Liver (tissue), 9 donors: Measurements from ENCODE around the gene KIF9. TPM values are rescaled to one million over a fixed set of nuclear protein-coding genes. Genes with fewer than 3 reads are reported as not detected.

ENCODE experiments used
- DNase-seq: peaks from one replicate; pipeline ENCODE4 v3.0.0-alpha.2; 2017; ENCODE audit warnings: low spot score
- H3K27ac ChIP-seq, 2 donors: one replicate each; pipeline ENCODE4 v1.7.0; 2013; ENCODE audit warnings: inconsistent platforms in 2 of 2, low read length in 2 of 2, control low read depth in 1 of 2, low read depth in 1 of 2, mild to moderate bottlenecking in 1 of 2
- H3K27me3 ChIP-seq, 4 donors: one replicate each; pipeline versions ENCODE4 v1.6.1 to v1.7.0; 2013; ENCODE audit warnings: low read length in 3 of 4, inconsistent platforms in 1 of 4, mild to moderate bottlenecking in 1 of 4, moderate library complexity in 1 of 4; ENCODE audit not compliant: control insufficient read depth in 4 of 4, insufficient read depth in 4 of 4
- H3K36me3 ChIP-seq, 4 donors: one replicate each; pipeline versions ENCODE4 v1.6.1 to v1.7.0; 2013; ENCODE audit warnings: low read length in 3 of 4, mild to moderate bottlenecking in 3 of 4, low read depth in 1 of 4, moderate library complexity in 1 of 4; ENCODE audit not compliant: control insufficient read depth in 4 of 4, insufficient read depth in 3 of 4
- H3K4me1 ChIP-seq, 4 donors: one replicate each; pipeline versions ENCODE4 v1.6.1 to v1.7.0; 2013; ENCODE audit warnings: low read length in 3 of 4, mild to moderate bottlenecking in 3 of 4, moderate library complexity in 1 of 4; ENCODE audit not compliant: control insufficient read depth in 4 of 4, insufficient read depth in 4 of 4
- H3K4me3 ChIP-seq, 3 donors: one replicate each; pipeline versions ENCODE4 v1.6.1 to v1.7.0; 2013; ENCODE audit warnings: low read length in 3 of 3, control low read depth in 1 of 3, low read depth in 1 of 3, mild to moderate bottlenecking in 1 of 3
- H3K9ac ChIP-seq, 2 donors: one replicate each; pipeline ENCODE4 v1.7.0; 2013; ENCODE audit warnings: low read length in 2 of 2, mild to moderate bottlenecking in 2 of 2, moderate library complexity in 2 of 2, control low read depth in 1 of 2, low read depth in 1 of 2
- H3K9me3 ChIP-seq, 4 donors: one replicate each; pipeline versions ENCODE4 v1.6.1 to v1.7.0; 2013; ENCODE audit warnings: low read length in 3 of 4; ENCODE audit not compliant: control insufficient read depth in 4 of 4
- EGR1 ChIP-seq, 2 donors: IDR thresholded peaks; 2 replicates each; pipeline ENCODE4 v1.6.1; 2016 to 2018; ENCODE audit warnings: antibody characterized with exemption in 2 of 2, low read depth in 2 of 2
- FOXA1 ChIP-seq: IDR thresholded peaks from 2 replicates; pipeline ENCODE4 v1.6.1; 2016; ENCODE audit warnings: antibody characterized with exemption
- GABPA ChIP-seq, 2 donors: IDR thresholded peaks in 1 of 2; conservative IDR thresholded peaks in 1 of 2; 2 replicates each; pipeline ENCODE4 v1.6.1; 2016; ENCODE audit warnings: antibody characterized with exemption in 2 of 2, mild to moderate bottlenecking in 1 of 2, moderate library complexity in 1 of 2
- HNF4A ChIP-seq, 2 donors: conservative IDR thresholded peaks; 2 replicates each; pipeline ENCODE4 v1.6.1; 2016; ENCODE audit warnings: antibody characterized with exemption in 2 of 2, mild to moderate bottlenecking in 2 of 2
- HNF4G ChIP-seq: IDR thresholded peaks from 2 replicates; pipeline ENCODE4 v1.6.1; 2016; ENCODE audit warnings: antibody characterized with exemption
- NR2F2 ChIP-seq: IDR thresholded peaks from 2 replicates; pipeline ENCODE4 v1.6.1; 2016; ENCODE audit warnings: antibody characterized with exemption
- RAD21 ChIP-seq, 2 donors: IDR thresholded peaks; 2 replicates each; pipeline ENCODE4 v1.6.1; 2016; ENCODE audit warnings: antibody characterized with exemption in 2 of 2, mild to moderate bottlenecking in 2 of 2
- REST ChIP-seq: IDR thresholded peaks from 2 replicates; pipeline ENCODE4 v1.6.1; 2016; ENCODE audit warnings: antibody characterized with exemption, mild to moderate bottlenecking
- RXRA ChIP-seq, 2 donors: IDR thresholded peaks; 2 replicates each; pipeline ENCODE4 v1.6.1; 2017 to 2018; ENCODE audit warnings: antibody characterized with exemption in 2 of 2, mild to moderate bottlenecking in 1 of 2
- YY1 ChIP-seq: IDR thresholded peaks from 2 replicates; pipeline ENCODE4 v1.6.1; 2016; ENCODE audit warnings: antibody characterized with exemption, mild to moderate bottlenecking
- ZBTB33 ChIP-seq: IDR thresholded peaks from 2 replicates; pipeline ENCODE4 v1.6.1; 2016; ENCODE audit warnings: antibody characterized with exemption
- WGBS: extraction: QIAGEN DNeasy Blood & Tissue Kit; methylation state at CpG from one replicate; pipeline ENCODE4 v1.1.7; 2013; 5-methylcytosine and 5-hydroxymethylcytosine counted together
- polyA plus RNA-seq, 2 donors: library from polyadenylated mRNA; stranded (reverse) in 1 of 2; unstranded in 1 of 2; fragments of 200-250 nt in 1 of 2; fragments of >200 nt in 1 of 2; fragmentation: Nextera tagmentation in 1 of 2; extraction: Ambion mirVana in 1 of 2; gene quantifications; one replicate each; pipeline versions ENCODE4 v1.2.1 to v1.2.3, GENCODE V29; 2013 to 2015
- total RNA-seq, 2 donors: library from RNA; depleted of rRNA; stranded (reverse); fragments of >200 nt; gene quantifications; one replicate each; pipeline ENCODE4 v1.2.3, GENCODE V29; 2014
- donor health status: healthy.
- donor health status: healthy.
- donor health status: healthy.
- donor health status: healthy.
- donor health status: healthy.

KIF9 gene
- total and polyA plus RNA-seq, 4 donors, result 2.3 to 4.5 (median 3.1) TPM

- TF ChIP-seq ZBTB33 (no peak), HNF4G (no peak), RXRA (IDR thresholded peaks at IDR 0.05) (no peak), REST (no peak), NR2F2 (no peak), GABPA (IDR thresholded peaks at IDR 0.05 in 1 of 2, conservative IDR thresholded peaks at IDR 0.05 in 1 of 2) (no peak), FOXA1 (no peak), HNF4A (conservative IDR thresholded peaks at IDR 0.05) (no peak), YY1 (no peak)
- Histone ChIP-seq H3K4me3 (no peak overlapping the region), H3K27ac (no peak overlapping the region), H3K27me3 (no peaks in the 10 kb centered on the region), H3K9me3 (no peaks in the 10 kb centered on the region), H3K9ac (no peak overlapping the region), H3K4me1 (peaks cover 0 to 2% (median under 1%) of the 10 kb centered on the region in 4 donors), H3K36me3 (no peaks in the 10 kb centered on the region)
- no peak for DNase-seq
- 79% methylated on average over 10 of the region's 10 CpGs for WGBS
Observed at GRCh38 chr3:47244531-47245100, 38.0 kb downstream of the KIF9 start.

GRCh38 chr3:47243419-47244147 lies 39.0 kb downstream of the KIF9 start:
- DNase-seq, result no peak
- no peak overlapping the region for H3K4me3 ChIP-seq
- H3K4me1 ChIP-seq, result no peaks in the 10 kb centered on the region
- H3K9ac ChIP-seq, result no peak overlapping the region
- no peaks in the 10 kb centered on the region for H3K27me3 ChIP-seq
- no peaks in the 10 kb centered on the region for H3K9me3 ChIP-seq
- no peak for TF ChIP-seq NR2F2
- no peak for TF ChIP-seq EGR1 (IDR thresholded peaks at IDR 0.05; ENCODE audit: low read depth in 2 of 2)
- no peak for TF ChIP-seq REST
- no peak for TF ChIP-seq HNF4G
- TF ChIP-seq RAD21 (IDR thresholded peaks at IDR 0.05), result peak; percentile 9 to 26
- no peaks in the 10 kb centered on the region for H3K36me3 ChIP-seq
- H3K27ac ChIP-seq, result no peak overlapping the region
- 92% methylated on average over 9 of the region's 9 CpGs for WGBS
